ENCODE results near the gene RGCC. TPM values are rescaled to one million over a fixed set of nuclear protein-coding genes. Genes with fewer than 3 reads are reported as not detected.

The RGCC gene
- total RNA-seq, 1 donor from 2014 or later = 381 TPM

- Histone ChIP-seq H3K9me3 (no peaks in the 10 kb centered on the region), H3K27ac (no peak overlapping the region), H3K4me3 (no peak overlapping the region), H3K4me1 (peaks cover 4% of the 10 kb centered on the region), H3K27me3 (ENCODE audit: low read depth) (no peaks in the 10 kb centered on the region), H3K36me3 (peaks cover 51% of the 10 kb centered on the region)
- ATAC-seq (peak in 1 of 2 donors; percentile 20), DNase-seq (no peak)
- no peak for TF ChIP-seq CTCF (IDR thresholded peaks at IDR 0.05)
- intact Hi-C loops (cut with DNase I) = no loop called here
Measured at GRCh38 chr13:41471785-41472184, 14.4 kb downstream of the RGCC start.

- no peak overlapping the region for H3K4me3 ChIP-seq
- peaks cover 5% of the 10 kb centered on the region for H3K4me1 ChIP-seq
- H3K27me3 ChIP-seq (ENCODE audit: low read depth) = no peaks in the 10 kb centered on the region
- no peak overlapping the region for H3K27ac ChIP-seq
- ATAC-seq (peak; percentile 7 to 48), DNase-seq (no peak)
- no peaks in the 10 kb centered on the region for H3K9me3 ChIP-seq
- no peak for TF ChIP-seq CTCF (IDR thresholded peaks at IDR 0.05)
- no peaks in the 10 kb centered on the region for H3K36me3 ChIP-seq
- intact Hi-C loops (cut with DNase I) = no loop called here
Measured at GRCh38 chr13:41487222-41487621, 29.9 kb downstream of the RGCC start.

- ATAC-seq (peak in 1 of 2 donors; percentile 9), DNase-seq (no peak)
- no peak overlapping the region for H3K27ac ChIP-seq
- peaks cover 14% of the 10 kb centered on the region for H3K4me1 ChIP-seq
- H3K9me3 ChIP-seq = no peaks in the 10 kb centered on the region
- no peaks in the 10 kb centered on the region for H3K27me3 ChIP-seq (ENCODE audit: low read depth)
- H3K4me3 ChIP-seq = no peak overlapping the region
- no peak for TF ChIP-seq CTCF (IDR thresholded peaks at IDR 0.05)
- no peaks in the 10 kb centered on the region for H3K36me3 ChIP-seq
- intact Hi-C loops (cut with DNase I) = no loop called here
Measured at GRCh38 chr13:41488124-41488523, 30.8 kb downstream of the RGCC start.

- no peaks in the 10 kb centered on the region for H3K36me3 ChIP-seq
- DNase-seq (no peak), ATAC-seq (no peak)
- H3K27ac ChIP-seq = no peak overlapping the region
- TF ChIP-seq CTCF (IDR thresholded peaks at IDR 0.05) = no peak
- no peak overlapping the region for H3K4me3 ChIP-seq
- H3K9me3 ChIP-seq = no peaks in the 10 kb centered on the region
- intact Hi-C loops (cut with DNase I) = no loop called here
- peaks cover 20% of the 10 kb centered on the region for H3K4me1 ChIP-seq
- H3K27me3 ChIP-seq (ENCODE audit: low read depth) = no peaks in the 10 kb centered on the region
Measured at GRCh38 chr13:41490371-41491015, 33.1 kb downstream of the RGCC start.

- ATAC-seq (no peak), DNase-seq (no peak)
- intact Hi-C loops (cut with DNase I) = no loop called here
- H3K27me3 ChIP-seq (ENCODE audit: low read depth) = no peaks in the 10 kb centered on the region
- no peak overlapping the region for H3K27ac ChIP-seq
- TF ChIP-seq CTCF (IDR thresholded peaks at IDR 0.05) = no peak
- no peaks in the 10 kb centered on the region for H3K9me3 ChIP-seq
- H3K36me3 ChIP-seq = no peaks in the 10 kb centered on the region
- H3K4me1 ChIP-seq = peaks cover 22% of the 10 kb centered on the region
- no peak overlapping the region for H3K4me3 ChIP-seq
Measured at GRCh38 chr13:41491436-41491835, 34.1 kb downstream of the RGCC start.
